Naive thymus-derived CD8-positive, alpha-beta T cell (primary cell): ENCODE data around the gene TMEM235. TPM values are rescaled to one million over a fixed set of nuclear protein-coding genes. Genes with fewer than 3 reads are reported as not detected.
A peak's percentile ranks its signal among the peaks of the same experiment; 100 is the strongest.

Source experiments
- ATAC-seq, 2 donors: fragments of 150-1000 bp; cut with Tn5 transposase in 1 of 2; sonication (Bioruptor Pico), chemical (Tn5 transposase) in 1 of 2; 1 replicate in 1 of 2; 2 replicates in 1 of 2; pipeline ENCODE4 v1.10.0; 2021; ENCODE audit warnings: mild to moderate bottlenecking in 2 of 2, moderate library complexity in 2 of 2
- POLR2A ChIA-PET: fragments of 350-600 bp; sonication (Branson Sonifier 250); formaldehyde crosslinking; loops from one replicate; lab custom pipeline; 2021; ENCODE audit warnings: antibody characterized with exemption; lab: Charles Lee
- DNase-seq, 10 donors: peaks; one replicate each; pipeline versions ENCODE4 v3.0.0 to v3.0.0-alpha.2; 2020 to 2022
- H3K27ac Mint-ChIP-seq, 10 donors: one replicate each; pipeline ENCODE4 v1.8.0; 2020 to 2022; ENCODE audit warnings: mild to moderate bottlenecking in 10 of 10, mixed read lengths in 10 of 10, moderate library complexity in 4 of 10, inconsistent platforms in 1 of 10
- H3K27me3 Mint-ChIP-seq, 5 donors: one replicate each; pipeline ENCODE4 v1.8.0; 2021 to 2022; ENCODE audit warnings: mixed read lengths in 5 of 5
- H3K36me3 Mint-ChIP-seq, 3 donors: one replicate each; pipeline ENCODE4 v1.8.0; 2020 to 2022; ENCODE audit warnings: mixed read lengths in 3 of 3, mild to moderate bottlenecking in 2 of 3, inconsistent platforms in 1 of 3
- H3K4me1 Mint-ChIP-seq, 4 donors: one replicate each; pipeline ENCODE4 v1.8.0; 2021 to 2022; ENCODE audit warnings: mixed read lengths in 4 of 4
- H3K4me3 Mint-ChIP-seq, 10 donors: one replicate each; pipeline ENCODE4 v1.8.0; 2020 to 2022; ENCODE audit warnings: mild to moderate bottlenecking in 10 of 10, mixed read lengths in 10 of 10, moderate library complexity in 6 of 10, inconsistent platforms in 1 of 10
- H3K9me3 Mint-ChIP-seq, 9 donors: one replicate each; pipeline ENCODE4 v1.8.0; 2020 to 2022; ENCODE audit warnings: mixed read lengths in 9 of 9, mild to moderate bottlenecking in 3 of 9, inconsistent platforms in 1 of 9, moderate library complexity in 1 of 9
- polyA plus RNA-seq, 3 donors: library from polyadenylated mRNA; unstranded; fragments of 300-500 nt; fragmentation: Illumina TruSeq; gene quantifications; one replicate each; pipeline ENCODE4 v1.2.3, GENCODE V29; 2021
- total RNA-seq, 8 experiments: library from RNA in 2 of 8; stranded (reverse) in 2 of 8; gene quantifications; one replicate each; pipeline ENCODE4 v1.2.3 and lab custom pipeline; 2021 to 2026

TMEM235 gene
- total and polyA plus RNA-seq, 5 experiments from 2014 or later, result not detected

DNA sequence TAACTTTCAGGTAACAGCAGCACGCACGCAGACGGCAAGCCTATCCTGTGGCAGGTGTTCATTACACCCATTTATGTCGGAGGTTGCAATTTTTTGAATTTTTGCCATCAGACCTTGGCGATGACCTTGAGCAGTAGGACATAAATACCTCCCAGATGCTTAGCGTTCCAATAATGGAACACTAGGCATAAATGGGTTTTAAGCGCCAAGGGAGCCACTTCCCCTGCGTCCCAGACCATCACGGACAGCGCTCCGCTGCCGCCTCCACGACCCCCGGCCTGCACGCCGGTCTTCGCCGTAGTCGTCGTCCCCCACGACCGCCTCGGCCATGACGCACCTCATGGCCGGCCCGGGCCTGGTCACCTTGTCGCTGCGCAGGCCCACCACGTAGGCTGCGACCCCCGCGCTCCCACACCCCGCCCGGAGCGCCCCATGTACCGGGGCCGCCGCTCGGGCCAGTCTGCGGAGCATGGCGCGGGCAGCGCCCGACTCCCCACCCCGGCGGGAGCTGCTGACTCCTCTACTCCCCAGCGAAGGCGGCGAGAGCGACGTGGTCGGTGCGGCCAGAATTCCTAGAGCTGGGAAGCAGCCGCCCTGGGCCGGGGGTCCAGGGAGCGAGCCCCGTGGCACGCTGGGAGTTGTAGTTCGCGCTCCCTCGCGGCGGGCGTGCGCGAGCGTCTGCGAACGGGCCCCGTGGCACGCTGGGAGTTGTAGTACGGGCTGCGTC, 22.7 kb downstream of the TMEM235 start:
- ATAC-seq (peak; percentile 35), DNase-seq (peak; percentile 65 to 86 (median 78))
- H3K9me3 Mint-ChIP-seq, result no peaks in the 10 kb centered on the region
- peak overlapping the region; percentile 73 to 100 (median 94) for H3K27ac Mint-ChIP-seq
- POLR2A ChIA-PET, result interaction anchor here (0.6 to 2.8 kb wide), 4 partner anchors 9 to 163 kb away, joined by 3 to 11 read pairs (median 5); no protein-coding TSS in a partner anchor
- H3K27me3 Mint-ChIP-seq, result no peaks in the 10 kb centered on the region
- peaks cover 23 to 80% (median 68%) of the 10 kb centered on the region in 4 donors for H3K4me1 Mint-ChIP-seq
- peak overlapping the region; percentile 76 to 89 (median 82) for H3K4me3 Mint-ChIP-seq
- peaks cover 0 to 2% (median 0%) of the 10 kb centered on the region in 3 donors for H3K36me3 Mint-ChIP-seq

DNA sequence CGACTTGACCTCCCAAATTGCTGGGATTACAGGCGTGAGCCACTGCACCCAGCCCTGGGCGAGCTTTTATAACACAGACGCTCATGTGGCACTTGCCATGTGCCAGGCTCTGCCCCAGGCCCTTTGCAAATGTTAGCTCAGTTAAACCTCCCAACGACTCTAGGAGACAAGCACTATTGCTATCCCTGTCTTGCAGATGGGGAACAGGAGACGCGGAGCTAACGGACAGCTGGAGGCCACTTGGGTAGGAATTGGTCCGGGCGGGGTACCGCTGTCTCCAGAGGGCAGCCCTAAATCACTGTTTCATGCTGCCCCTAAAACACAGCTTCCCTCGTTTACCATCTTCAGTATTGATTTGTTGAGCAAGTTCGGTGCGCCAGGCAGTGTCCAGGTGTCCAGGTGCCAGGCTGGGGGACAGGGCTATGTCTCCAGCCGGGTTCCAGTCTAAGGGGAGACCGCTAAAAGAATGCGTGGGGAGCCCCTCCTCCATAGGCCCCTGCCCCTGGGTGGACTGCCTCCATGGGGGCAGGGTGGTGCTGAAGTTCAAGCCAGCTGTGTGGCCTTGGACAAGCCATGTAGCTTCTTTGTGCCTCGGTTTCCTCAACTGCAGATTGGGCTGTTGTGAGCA, 23.7 kb downstream of the TMEM235 start:
- POLR2A ChIA-PET, result interaction anchor here (0.6 to 3.6 kb wide), 8 partner anchors 8 to 1116 kb away, joined by 3 to 16 read pairs (median 4); no protein-coding TSS in a partner anchor
- Mint-ChIP-seq H3K27ac (peak overlapping the region; percentile 62 to 91 (median 81)), H3K27me3 (no peaks in the 10 kb centered on the region), H3K36me3 (peaks cover 0 to 2% (median 0%) of the 10 kb centered on the region in 3 donors), H3K4me3 (peak overlapping the region; percentile 33 to 89 (median 68)), H3K4me1 (peaks cover 26 to 87% (median 75%) of the 10 kb centered on the region in 4 donors), H3K9me3 (no peaks in the 10 kb centered on the region)
- ATAC-seq, result no peak
- DNase-seq, result peak in 1 of 10 donors; percentile 36

DNA sequence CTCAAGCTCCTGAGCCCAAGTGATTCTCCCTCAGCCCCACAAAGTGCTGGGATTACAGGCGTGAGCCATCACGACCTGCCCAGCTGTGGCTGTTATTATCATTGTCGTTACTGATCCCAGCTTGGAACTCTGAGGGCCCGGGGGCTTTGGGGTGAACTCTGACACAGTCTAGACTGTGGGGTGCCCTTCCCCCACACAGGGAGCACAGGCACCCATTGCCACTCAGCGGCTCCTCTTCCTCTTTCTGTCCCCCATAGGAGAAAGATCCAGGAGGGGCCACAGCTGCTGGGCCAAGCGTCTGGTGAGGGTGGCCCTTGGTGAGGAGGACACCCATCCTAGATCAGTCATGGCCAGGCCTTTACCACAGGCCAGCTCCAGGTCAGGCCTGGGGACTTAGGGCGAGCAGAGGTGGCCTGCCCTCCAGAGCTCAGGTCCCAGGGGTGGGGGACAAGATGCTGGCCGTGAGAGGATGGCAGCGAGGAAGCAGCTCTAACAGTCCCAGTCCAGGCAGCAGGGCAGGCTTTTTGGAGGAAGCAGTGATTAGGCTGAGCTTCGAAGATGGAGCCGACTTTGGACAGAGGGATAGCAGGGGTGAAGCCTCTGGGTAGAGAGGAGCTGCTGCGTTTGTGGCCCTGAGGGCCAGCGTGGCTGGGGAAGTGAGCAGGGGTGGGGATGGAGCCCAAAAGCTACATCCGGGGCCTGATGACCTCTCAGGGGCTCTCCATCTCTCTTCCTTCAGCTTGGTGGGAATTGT, 24.7 kb downstream of the TMEM235 start:
- Mint-ChIP-seq H3K27me3 (no peaks in the 10 kb centered on the region), H3K36me3 (no peaks in the 10 kb centered on the region), H3K4me3 (peak overlapping the region in 5 of 10 donors; percentile 33 to 63 (median 36)), H3K27ac (peak overlapping the region; percentile 60 to 91 (median 74)), H3K9me3 (no peaks in the 10 kb centered on the region), H3K4me1 (peaks cover 24 to 84% (median 72%) of the 10 kb centered on the region in 4 donors)
- POLR2A ChIA-PET, result interaction anchor here (0.6 to 3.6 kb wide), 7 partner anchors 9 to 129 kb away, joined by 3 to 16 read pairs (median 4); no protein-coding TSS in a partner anchor
- ATAC-seq (no peak), DNase-seq (no peak)

DNA sequence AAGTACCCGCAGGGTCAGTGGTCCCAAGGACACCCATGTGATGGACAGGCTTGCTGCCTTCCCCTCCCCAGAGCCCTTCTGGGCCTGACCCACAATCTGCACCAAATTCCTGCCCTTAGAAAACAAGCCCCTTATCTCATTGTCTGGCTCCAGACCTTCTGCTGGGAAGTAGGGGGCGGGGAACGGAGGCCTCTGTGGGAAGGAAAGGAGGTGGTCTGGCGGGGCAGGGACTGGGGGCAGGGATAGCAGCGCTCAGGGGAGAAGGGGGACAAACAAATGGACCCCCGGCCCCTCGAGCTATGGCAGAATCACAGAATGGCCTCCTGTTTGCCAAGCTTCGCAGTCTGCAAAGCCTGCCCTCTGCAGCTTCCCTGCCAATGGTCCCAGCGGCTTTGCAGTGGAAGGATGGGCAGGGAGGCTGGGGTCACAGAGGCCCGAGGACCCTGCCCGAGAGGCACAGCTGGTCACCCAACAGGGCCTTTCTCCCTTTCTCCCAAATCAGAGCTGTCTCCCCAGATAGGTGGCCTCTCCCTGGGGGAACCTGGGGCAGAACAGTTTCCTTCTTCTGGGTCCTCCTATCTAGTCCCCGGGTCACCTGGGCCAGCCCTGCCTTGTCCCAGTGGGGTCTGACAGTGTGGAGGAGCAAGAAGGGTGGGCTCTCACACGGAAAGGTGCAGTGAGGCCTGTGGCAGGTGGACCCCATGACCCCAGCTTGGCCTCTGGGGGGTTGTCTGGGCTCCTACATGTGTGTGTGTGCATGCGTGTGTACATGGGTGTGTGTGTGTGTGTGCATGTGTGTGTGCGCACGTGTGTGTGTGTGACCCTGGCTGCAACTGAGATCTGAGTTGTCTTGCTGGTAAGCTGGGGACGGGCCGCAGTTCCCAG, 25.5 kb downstream of the TMEM235 start:
- peak overlapping the region in 1 of 10 donors; percentile 4 for H3K4me3 Mint-ChIP-seq
- POLR2A ChIA-PET, result interaction anchor here (0.6 to 3.6 kb wide), 5 partner anchors 10 to 1275 kb away, joined by 3 to 16 read pairs (median 4); no protein-coding TSS in a partner anchor
- DNase-seq (no peak), ATAC-seq (no peak)
- no peaks in the 10 kb centered on the region for H3K36me3 Mint-ChIP-seq
- H3K27ac Mint-ChIP-seq, result peak overlapping the region in 9 of 10 donors; percentile 31 to 95 (median 86)
- H3K9me3 Mint-ChIP-seq, result no peaks in the 10 kb centered on the region
- H3K27me3 Mint-ChIP-seq, result no peaks in the 10 kb centered on the region
- peaks cover 21 to 76% (median 69%) of the 10 kb centered on the region in 4 donors for H3K4me1 Mint-ChIP-seq

DNA sequence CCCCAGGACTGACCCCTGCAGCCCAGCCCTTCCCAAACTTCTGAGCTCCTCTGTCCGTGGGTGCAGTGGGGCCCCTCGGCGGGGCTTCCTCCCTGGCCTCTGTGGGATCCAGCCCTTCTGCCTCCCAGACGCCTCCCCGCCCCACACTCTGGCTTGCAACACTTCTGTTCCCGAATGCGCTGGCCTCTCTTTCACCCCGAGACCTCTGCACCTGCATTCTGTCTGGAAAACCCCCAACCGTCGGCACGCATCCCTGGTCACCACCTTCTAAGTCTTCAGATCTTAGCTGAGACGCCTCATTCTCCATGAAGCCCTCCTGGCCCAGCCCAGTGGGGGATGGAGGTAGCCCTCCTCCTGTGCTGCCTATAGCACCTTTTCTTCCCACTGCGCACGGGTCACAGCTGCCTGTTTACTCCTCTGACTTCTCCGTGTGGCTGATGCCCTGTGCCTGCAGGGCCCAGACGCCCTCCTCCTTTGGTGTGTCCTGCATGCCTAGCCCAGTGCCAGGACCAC, 26.4 kb downstream of the TMEM235 start:
- DNase-seq (peak in 3 of 10 donors; percentile 21 to 60 (median 38)), ATAC-seq (peak; percentile 9 to 10)
- Mint-ChIP-seq H3K27ac (peak overlapping the region in 9 of 10 donors; percentile 83 to 95 (median 88)), H3K9me3 (no peaks in the 10 kb centered on the region), H3K36me3 (no peaks in the 10 kb centered on the region), H3K27me3 (no peaks in the 10 kb centered on the region), H3K4me1 (peaks cover 18 to 76% (median 68%) of the 10 kb centered on the region in 4 donors), H3K4me3 (peak overlapping the region; percentile 37 to 91 (median 73))
- POLR2A ChIA-PET, result interaction anchor here (0.6 to 3.6 kb wide), 5 partner anchors 9 to 1276 kb away, joined by 3 to 16 read pairs (median 5); partner anchors contain the start of gene TMC8

DNA sequence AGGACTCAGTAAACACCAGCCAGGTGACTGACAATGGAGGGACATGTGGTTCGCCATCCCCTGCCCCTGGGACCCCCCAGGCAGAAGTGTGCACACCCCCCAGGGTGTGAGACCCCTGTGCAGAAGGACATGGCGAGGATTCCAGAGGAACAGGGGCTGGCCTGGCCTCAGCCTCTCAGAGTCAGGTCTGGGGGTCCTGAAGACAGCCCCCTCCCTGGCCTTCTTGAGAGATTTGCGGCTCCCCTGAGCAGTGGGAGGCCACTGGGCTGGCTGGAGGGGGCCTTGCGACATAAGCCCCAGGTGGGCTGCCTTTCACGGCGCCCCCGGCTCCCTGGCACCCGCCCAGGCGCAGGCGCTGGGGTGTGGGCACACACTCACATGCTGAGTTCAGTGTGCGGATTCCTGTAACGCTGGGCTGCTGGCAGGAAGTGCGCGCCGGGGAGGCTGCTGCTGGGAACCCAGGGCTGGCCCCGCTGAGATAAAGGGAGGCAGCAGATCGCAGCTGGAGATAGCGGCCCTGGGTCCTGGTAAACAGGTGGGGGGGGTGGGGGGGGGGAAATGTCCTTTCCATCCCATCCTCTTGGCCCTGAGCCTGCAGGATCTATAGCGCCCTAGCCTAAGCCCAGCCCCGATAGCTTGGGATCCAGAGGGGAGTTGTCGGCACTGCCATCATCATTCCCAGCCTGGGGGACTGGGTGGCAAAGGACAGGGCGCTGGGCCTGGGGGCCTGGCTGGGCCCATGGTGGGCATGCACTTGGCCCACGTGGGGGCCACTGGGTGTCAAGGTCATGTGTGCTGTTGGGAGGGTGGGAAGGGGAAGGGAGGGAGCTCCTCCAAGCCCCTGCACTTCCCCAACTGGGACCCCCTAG, 27.1 kb downstream of the TMEM235 start:
- DNase-seq, result peak; percentile 57 to 82 (median 74)
- ATAC-seq, result peak; percentile 65 to 79
- Mint-ChIP-seq H3K9me3 (no peaks in the 10 kb centered on the region), H3K4me3 (peak overlapping the region; percentile 57 to 91 (median 82)), H3K4me1 (peaks cover 15 to 75% (median 66%) of the 10 kb centered on the region in 4 donors), H3K36me3 (no peaks in the 10 kb centered on the region), H3K27me3 (no peaks in the 10 kb centered on the region), H3K27ac (peak overlapping the region; percentile 73 to 96 (median 92))
- POLR2A ChIA-PET, result interaction anchor here (0.6 to 3.6 kb wide), 3 partner anchors 12 to 128 kb away, joined by 5 to 16 read pairs (median 6); partner anchors contain the start of gene TMC8

DNA sequence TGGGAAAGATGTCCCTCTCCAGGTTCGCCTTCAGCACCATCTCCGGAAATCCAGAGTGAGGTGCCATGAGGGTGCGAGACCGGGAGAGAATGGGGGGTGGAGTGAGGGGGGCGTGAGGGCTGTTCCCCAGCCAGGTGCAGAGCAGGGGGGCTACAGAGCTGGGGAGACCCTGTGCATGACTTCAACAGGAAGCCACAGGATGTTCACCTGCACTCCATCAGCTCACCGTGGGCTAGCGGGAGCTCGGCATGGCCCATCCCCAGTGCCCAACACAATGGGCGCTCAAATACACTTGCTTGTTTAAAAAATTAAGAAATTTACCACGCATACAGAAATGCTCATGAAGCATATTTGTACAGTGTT, 27.7 kb downstream of the TMEM235 start:
- Mint-ChIP-seq H3K27me3 (no peaks in the 10 kb centered on the region), H3K9me3 (no peaks in the 10 kb centered on the region), H3K4me3 (peak overlapping the region in 8 of 10 donors; percentile 34 to 84 (median 70)), H3K36me3 (no peaks in the 10 kb centered on the region), H3K27ac (peak overlapping the region in 9 of 10 donors; percentile 30 to 96 (median 84)), H3K4me1 (peaks cover 17 to 71% (median 65%) of the 10 kb centered on the region in 4 donors)
- ATAC-seq (no peak), DNase-seq (peak in 1 of 10 donors; percentile 49)
- POLR2A ChIA-PET, result interaction anchor here (1.6 kb wide), 1 partner anchor 129 kb away, joined by 6 read pairs; the partner anchor contains the start of gene TMC8

DNA sequence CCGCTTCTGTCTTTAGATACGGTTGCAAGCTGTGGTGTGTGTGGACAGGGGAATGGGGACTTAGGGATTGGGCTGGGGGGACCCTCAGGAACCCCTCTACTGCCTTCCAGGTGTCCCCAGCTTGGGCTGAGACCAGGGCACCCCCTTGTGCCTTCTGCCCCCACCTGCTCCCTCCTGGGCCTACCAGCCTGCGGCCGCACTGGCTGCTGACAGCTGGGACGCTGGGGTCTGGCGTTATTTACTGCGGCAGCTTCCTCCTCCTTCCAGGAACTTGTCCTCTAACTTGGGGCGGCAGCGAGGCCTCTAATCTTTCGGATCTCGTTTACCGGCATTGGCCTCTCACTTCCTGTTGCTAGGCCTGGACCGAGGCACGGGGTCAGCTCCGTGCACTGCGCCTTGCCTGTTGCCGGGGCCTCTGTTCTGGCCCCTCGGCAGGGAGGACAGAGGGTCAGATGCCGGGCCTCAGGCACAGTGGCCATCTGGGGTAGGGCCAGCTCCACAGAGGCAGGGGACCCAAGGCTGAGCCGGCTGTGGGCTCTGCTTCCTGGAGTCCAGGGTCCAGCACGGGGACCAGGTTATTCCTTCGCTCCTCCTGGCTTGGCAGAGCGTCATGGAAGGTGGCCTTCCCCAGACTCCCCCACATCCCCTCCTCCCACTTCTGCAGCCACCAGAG, 31.8 kb downstream of the TMEM235 start:
- Mint-ChIP-seq H3K4me1 (peaks cover 14 to 49% (median 37%) of the 10 kb centered on the region in 4 donors), H3K36me3 (no peaks in the 10 kb centered on the region), H3K27ac (peak overlapping the region in 9 of 10 donors; percentile 33 to 86 (median 71)), H3K9me3 (no peaks in the 10 kb centered on the region), H3K4me3 (peak overlapping the region in 4 of 10 donors; percentile 10 to 45 (median 20)), H3K27me3 (no peaks in the 10 kb centered on the region)
- no peak for DNase-seq
- POLR2A ChIA-PET, result interaction anchor here (0.7 to 2.5 kb wide), 5 partner anchors 8 to 1401 kb away, joined by 3 to 9 read pairs (median 6); no protein-coding TSS in a partner anchor
- no peak for ATAC-seq

DNA sequence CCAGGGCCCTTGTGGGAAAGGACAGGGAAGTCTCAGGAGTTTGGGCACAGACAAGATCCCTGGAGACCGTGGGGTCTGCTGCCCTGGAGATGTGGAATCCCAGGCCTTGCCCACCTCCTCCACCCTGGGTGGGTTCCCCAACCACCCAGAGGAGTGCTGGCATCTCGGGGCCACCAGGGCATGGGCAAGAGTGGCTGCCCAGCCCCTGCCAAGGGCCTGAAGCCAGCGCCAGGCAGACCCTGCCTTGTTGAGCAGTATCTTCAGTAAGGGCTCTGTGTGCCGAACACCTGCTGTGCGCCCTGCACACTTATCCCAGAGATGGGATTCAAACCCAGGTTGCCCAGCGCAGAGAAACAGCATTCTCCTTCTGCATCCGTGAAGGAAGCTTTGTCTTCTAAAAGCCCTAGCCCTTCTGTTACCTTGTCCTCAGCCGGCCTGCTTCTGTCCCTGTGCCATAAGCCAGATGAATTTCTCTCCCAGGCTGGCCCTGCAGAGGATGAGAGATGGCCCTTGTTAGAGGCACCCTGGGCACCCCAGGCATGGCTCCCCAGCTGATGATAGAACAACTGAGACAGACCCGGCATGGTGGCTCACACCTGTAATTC, 32.4 kb downstream of the TMEM235 start:
- no peaks in the 10 kb centered on the region for H3K36me3 Mint-ChIP-seq
- no peak for ATAC-seq
- H3K27me3 Mint-ChIP-seq, result no peaks in the 10 kb centered on the region
- DNase-seq, result no peak
- H3K4me1 Mint-ChIP-seq, result peaks cover 12 to 46% (median 32%) of the 10 kb centered on the region in 4 donors
- H3K27ac Mint-ChIP-seq, result peak overlapping the region; percentile 31 to 89 (median 74)
- POLR2A ChIA-PET, result interaction anchor here (0.7 to 2.5 kb wide), 4 partner anchors 9 to 50 kb away, joined by 3 to 9 read pairs (median 6); no protein-coding TSS in a partner anchor
- no peaks in the 10 kb centered on the region for H3K9me3 Mint-ChIP-seq
- H3K4me3 Mint-ChIP-seq, result no peak overlapping the region
